ENCODE data around the gene TIGD1.

Gene TIGD1

GRCh38 chr2:232520489-232520888 is 29.9 kb downstream of the TIGD1 start:
- Histone ChIP-seq H3K27ac (ENCODE audit: low read depth, low read length) (no peak overlapping the region), H3K9me3 (ENCODE audit: insufficient read depth, low read depth, low read length) (no peaks in the 10 kb centered on the region), H3K4me3 (ENCODE audit: low read length) (no peak overlapping the region), H3K4me1 (ENCODE audit: insufficient read depth, low read length) (peaks cover 3% of the 10 kb centered on the region), H3K9ac (ENCODE audit: low read depth, low read length) (no peak overlapping the region), H3K27me3 (ENCODE audit: insufficient read depth, low read length) (peaks cover 70% of the 10 kb centered on the region), H3K36me3 (ENCODE audit: insufficient read depth, low read length) (no peaks in the 10 kb centered on the region)
- 81% methylated on average over 13 of the region's 15 CpGs for WGBS

GRCh38 chr2:232519581-232520438 is 30.5 kb downstream of the TIGD1 start, which contains the start of gene PRSS56:
Gene PRSS56, plus strand, starts transcription at chr2:232520388. Its CDS starts 211 bp downstream, at chr2:232520599.
- Histone ChIP-seq H3K36me3 (ENCODE audit: insufficient read depth, low read length) (no peaks in the 10 kb centered on the region), H3K9ac (ENCODE audit: low read depth, low read length) (no peak within 1 kb of the TSS), H3K27me3 (ENCODE audit: insufficient read depth, low read length) (peaks cover 64% of the 10 kb centered on the region), H3K9me3 (ENCODE audit: insufficient read depth, low read depth, low read length) (no peaks in the 10 kb centered on the region), H3K27ac (ENCODE audit: low read depth, low read length) (no peak within 1 kb of the TSS), H3K4me1 (ENCODE audit: insufficient read depth, low read length) (peaks cover 3% of the 10 kb centered on the region), H3K4me3 (ENCODE audit: low read length) (no peak within 1 kb of the TSS)
- 49% methylated on average over 17 of the region's 19 CpGs for WGBS

GRCh38 chr2:232518844-232519243 is 31.5 kb downstream of the TIGD1 start:
- Histone ChIP-seq H3K27ac (ENCODE audit: low read depth, low read length) (no peak overlapping the region), H3K36me3 (ENCODE audit: insufficient read depth, low read length) (no peaks in the 10 kb centered on the region), H3K4me1 (ENCODE audit: insufficient read depth, low read length) (no peaks in the 10 kb centered on the region), H3K9ac (ENCODE audit: low read depth, low read length) (no peak overlapping the region), H3K9me3 (ENCODE audit: insufficient read depth, low read depth, low read length) (no peaks in the 10 kb centered on the region), H3K27me3 (ENCODE audit: insufficient read depth, low read length) (peaks cover 55% of the 10 kb centered on the region), H3K4me3 (ENCODE audit: low read length) (no peak overlapping the region)
- 65% methylated on average over 6 of the region's 6 CpGs for WGBS

GRCh38 chr2:232516551-232516950 is 33.8 kb downstream of the TIGD1 start:
- peaks cover 32% of the 10 kb centered on the region for H3K27me3 ChIP-seq (ENCODE audit: insufficient read depth, low read length)

GRCh38 chr2:232515639-232516038 is 34.7 kb downstream of the TIGD1 start:
- WGBS, result 89% methylated on average over 7 of the region's 7 CpGs
- peaks cover 23% of the 10 kb centered on the region for H3K27me3 ChIP-seq (ENCODE audit: insufficient read depth, low read length)

More at GRCh38 chr2:232516551-232516950, 33.8 kb downstream of the TIGD1 start:
- Histone ChIP-seq H3K9ac (ENCODE audit: low read depth, low read length) (no peak overlapping the region), H3K4me1 (ENCODE audit: insufficient read depth, low read length) (no peaks in the 10 kb centered on the region), H3K27ac (ENCODE audit: low read depth, low read length) (no peak overlapping the region), H3K36me3 (ENCODE audit: insufficient read depth, low read length) (no peaks in the 10 kb centered on the region), H3K4me3 (ENCODE audit: low read length) (no peak overlapping the region), H3K9me3 (ENCODE audit: insufficient read depth, low read depth, low read length) (no peaks in the 10 kb centered on the region)
- 83% methylated on average over 3 of the region's 3 CpGs for WGBS

GRCh38 chr2:232513353-232513752 is 37.0 kb downstream of the TIGD1 start:
- Histone ChIP-seq H3K9me3 (ENCODE audit: insufficient read depth, low read depth, low read length) (no peaks in the 10 kb centered on the region), H3K27ac (ENCODE audit: low read depth, low read length) (no peak overlapping the region), H3K36me3 (ENCODE audit: insufficient read depth, low read length) (no peaks in the 10 kb centered on the region), H3K27me3 (ENCODE audit: insufficient read depth, low read length) (peaks cover 5% of the 10 kb centered on the region), H3K9ac (ENCODE audit: low read depth, low read length) (no peak overlapping the region), H3K4me1 (ENCODE audit: insufficient read depth, low read length) (no peaks in the 10 kb centered on the region), H3K4me3 (ENCODE audit: low read length) (no peak overlapping the region)
- WGBS, result 91% methylated on average over 3 of the region's 5 CpGs

More at GRCh38 chr2:232515639-232516038, 34.7 kb downstream of the TIGD1 start:
- Histone ChIP-seq H3K36me3 (ENCODE audit: insufficient read depth, low read length) (no peaks in the 10 kb centered on the region), H3K27ac (ENCODE audit: low read depth, low read length) (no peak overlapping the region), H3K9me3 (ENCODE audit: insufficient read depth, low read depth, low read length) (no peaks in the 10 kb centered on the region), H3K9ac (ENCODE audit: low read depth, low read length) (no peak overlapping the region), H3K4me3 (ENCODE audit: low read length) (no peak overlapping the region), H3K4me1 (ENCODE audit: insufficient read depth, low read length) (no peaks in the 10 kb centered on the region)

GRCh38 chr2:232512602-232513001 is 37.8 kb downstream of the TIGD1 start:
- Histone ChIP-seq H3K4me3 (ENCODE audit: low read length) (no peak overlapping the region), H3K9ac (ENCODE audit: low read depth, low read length) (no peak overlapping the region), H3K9me3 (ENCODE audit: insufficient read depth, low read depth, low read length) (no peaks in the 10 kb centered on the region), H3K27ac (ENCODE audit: low read depth, low read length) (no peak overlapping the region), H3K27me3 (ENCODE audit: insufficient read depth, low read length) (peaks cover 7% of the 10 kb centered on the region), H3K36me3 (ENCODE audit: insufficient read depth, low read length) (no peaks in the 10 kb centered on the region), H3K4me1 (ENCODE audit: insufficient read depth, low read length) (no peaks in the 10 kb centered on the region)
- WGBS, result 84% methylated on average over 10 of the region's 10 CpGs

GRCh38 chr2:232511336-232511890 is 38.9 kb downstream of the TIGD1 start:
- H3K27ac ChIP-seq (ENCODE audit: low read depth, low read length), result no peak overlapping the region
- peaks cover 18% of the 10 kb centered on the region for H3K27me3 ChIP-seq (ENCODE audit: insufficient read depth, low read length)
- no peaks in the 10 kb centered on the region for H3K4me1 ChIP-seq (ENCODE audit: insufficient read depth, low read length)
- H3K4me3 ChIP-seq (ENCODE audit: low read length), result no peak overlapping the region
- 91% methylated on average over 11 of the region's 11 CpGs for WGBS
- no peaks in the 10 kb centered on the region for H3K36me3 ChIP-seq (ENCODE audit: insufficient read depth, low read length)
- H3K9ac ChIP-seq (ENCODE audit: low read depth, low read length), result no peak overlapping the region
- H3K9me3 ChIP-seq (ENCODE audit: insufficient read depth, low read depth, low read length), result no peaks in the 10 kb centered on the region

GRCh38 chr2:232508251-232508650 is 42.1 kb downstream of the TIGD1 start:
- Histone ChIP-seq H3K36me3 (ENCODE audit: insufficient read depth, low read length) (no peaks in the 10 kb centered on the region), H3K4me3 (ENCODE audit: low read length) (no peak overlapping the region), H3K27ac (ENCODE audit: low read depth, low read length) (no peak overlapping the region), H3K4me1 (ENCODE audit: insufficient read depth, low read length) (peaks cover 10% of the 10 kb centered on the region; the same call in 1 of the 2 replicates), H3K9ac (ENCODE audit: low read depth, low read length) (no peak overlapping the region), H3K27me3 (ENCODE audit: insufficient read depth, low read length) (peaks cover 50% of the 10 kb centered on the region), H3K9me3 (ENCODE audit: insufficient read depth, low read depth, low read length) (no peaks in the 10 kb centered on the region)
- 90% methylated on average over 7 of the region's 7 CpGs for WGBS

GRCh38 chr2:232506709-232507108 is 43.6 kb downstream of the TIGD1 start:
- H3K9ac ChIP-seq (ENCODE audit: low read depth, low read length), result no peak overlapping the region
- no peaks in the 10 kb centered on the region for H3K36me3 ChIP-seq (ENCODE audit: insufficient read depth, low read length)
- H3K9me3 ChIP-seq (ENCODE audit: insufficient read depth, low read depth, low read length), result no peaks in the 10 kb centered on the region
- H3K27ac ChIP-seq (ENCODE audit: low read depth, low read length), result no peak overlapping the region
- H3K4me1 ChIP-seq (ENCODE audit: insufficient read depth, low read length), result peaks cover 16% of the 10 kb centered on the region
- peaks cover 63% of the 10 kb centered on the region for H3K27me3 ChIP-seq (ENCODE audit: insufficient read depth, low read length)
- 81% methylated on average over 4 of the region's 4 CpGs for WGBS
- H3K4me3 ChIP-seq (ENCODE audit: low read length), result no peak overlapping the region

GRCh38 chr2:232505856-232506255 is 44.5 kb downstream of the TIGD1 start:
- Histone ChIP-seq H3K9me3 (ENCODE audit: insufficient read depth, low read depth, low read length) (no peaks in the 10 kb centered on the region), H3K4me1 (ENCODE audit: insufficient read depth, low read length) (peaks cover 16% of the 10 kb centered on the region), H3K27ac (ENCODE audit: low read depth, low read length) (no peak overlapping the region), H3K36me3 (ENCODE audit: insufficient read depth, low read length) (no peaks in the 10 kb centered on the region), H3K4me3 (ENCODE audit: low read length) (no peak overlapping the region), H3K9ac (ENCODE audit: low read depth, low read length) (no peak overlapping the region), H3K27me3 (ENCODE audit: insufficient read depth, low read length) (peaks cover 70% of the 10 kb centered on the region)
- 30% methylated on average over 10 of the region's 10 CpGs for WGBS
